Right cardiac atrium (tissue), 5 donors: ENCODE measurements around the gene MEGF6. TPM values are rescaled to one million over a fixed set of nuclear protein-coding genes. Genes with fewer than 3 reads are reported as not detected.

Source experiments
- ATAC-seq, 2 donors: fragments of 200-7000 bp; cut with Tn5 transposase; one replicate each; pipeline versions ENCODE4 v1.8.0 to v1.9.1; 2020; ENCODE audit warnings: moderate library complexity in 2 of 2, mild to moderate bottlenecking in 1 of 2
- DNase-seq, 3 donors: peaks; one replicate each; pipeline ENCODE4 v3.0.0-alpha.2; 2020
- H3K27ac ChIP-seq: one replicate; pipeline ENCODE4 v1.5.1; 2013; ENCODE audit warnings: mild to moderate bottlenecking, low read length, control low read depth, moderate library complexity
- H3K27me3 ChIP-seq: one replicate; pipeline ENCODE4 v1.6.1; 2013; ENCODE audit not compliant: control insufficient read depth, insufficient read depth
- H3K4me1 ChIP-seq: one replicate; pipeline ENCODE4 v1.6.1; 2013; ENCODE audit warnings: low read length; ENCODE audit not compliant: control insufficient read depth, insufficient read depth
- H3K4me3 ChIP-seq: one replicate; pipeline ENCODE4 v1.5.1; 2013; ENCODE audit warnings: low read length, control low read depth
- H3K9me3 ChIP-seq: one replicate; pipeline ENCODE4 v1.6.1; 2013; ENCODE audit warnings: low read length; ENCODE audit not compliant: control insufficient read depth
- WGBS: extraction: QIAGEN DNeasy Blood & Tissue Kit; methylation state at CpG from one replicate; pipeline ENCODE4 v1.1.7; 2013; 5-methylcytosine and 5-hydroxymethylcytosine counted together
- intact Hi-C, 4 donors: fragments of 100-400 bp; cut with DNase I; formaldehyde crosslinking; loops; one replicate each; pipeline versions ENCODE4 v1.11.0 to v1.14.0; 2022 to 2023
- polyA plus RNA-seq: library from polyadenylated mRNA; stranded (reverse); fragments of 200-250 nt; gene quantifications from one replicate; pipeline ENCODE4 v1.2.3, GENCODE V29; 2013
- total RNA-seq, 4 donors: library from RNA; stranded (reverse); fragmentation: NEBNext Ultra II Directional; extraction: Animal tissue kit (Norgen Biotek cat#: 25700); gene quantifications; one replicate each; pipeline ENCODE4 v1.2.1, GENCODE V29; 2021
- donor health status: healthy with polysubstance abuse.
- donor health status: DM: no; HTN: yes; CAD: no.
- donor health status: DM: no; HTN: no; CAD: no.
- donor health status: DM: no; HTN: yes; CAD: no; lungs with severe emphysema.
- donor health status: DM: yes; HTN: yes; CAD: no.

The MEGF6 gene
- total and polyA plus RNA-seq, 5 donors, result 7.0 to 18.7 (median 11.0) TPM

DNA sequence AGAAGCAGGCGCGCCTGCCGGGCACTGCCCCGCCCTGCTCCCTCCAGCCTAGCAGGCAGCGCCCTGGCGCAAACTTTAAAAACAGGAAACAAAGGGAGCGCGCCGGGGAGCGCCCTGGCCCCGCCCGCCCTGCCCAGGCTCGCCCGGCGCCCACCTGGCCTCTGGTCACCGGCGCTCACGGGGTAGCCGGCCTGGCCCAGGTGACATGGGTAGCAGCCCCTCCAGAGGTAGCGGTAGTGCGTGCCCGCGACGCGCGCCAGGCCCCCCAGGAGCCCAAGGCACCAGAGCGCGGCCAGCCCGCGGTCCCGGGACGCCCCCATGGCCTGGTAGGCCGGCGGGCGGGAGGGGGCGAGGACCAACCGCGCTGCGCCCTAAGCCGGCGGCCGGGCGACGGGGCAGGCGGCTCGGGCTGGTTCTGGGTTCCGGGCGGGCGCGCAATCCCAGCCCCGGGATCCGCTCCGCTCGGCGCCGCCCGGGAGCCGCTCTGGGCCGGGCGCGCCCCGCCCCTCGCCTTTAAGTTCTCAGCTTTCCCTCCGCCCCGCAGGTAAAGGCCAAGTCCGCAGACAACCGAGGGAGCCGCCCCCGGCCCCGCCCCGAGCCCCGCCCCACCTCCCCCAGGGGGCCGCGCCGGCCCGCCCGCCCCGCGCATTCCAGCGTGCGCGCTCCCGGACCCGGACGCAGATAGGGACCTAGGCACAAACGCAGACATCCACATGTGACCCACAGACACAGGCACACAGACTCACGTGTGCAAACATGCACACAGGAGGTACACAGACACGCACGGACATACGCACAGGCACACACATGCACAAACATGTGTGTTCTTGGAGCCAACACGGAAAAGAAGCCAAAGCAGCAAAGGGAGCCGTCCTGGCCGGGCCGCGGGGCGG, 80.1 kb downstream of the MEGF6 start:
- H3K4me1 ChIP-seq, result peaks cover 2% of the 10 kb centered on the region
- peak; percentile 82 to 94 (median 93) for DNase-seq
- intact Hi-C loops, result no loop called here
- under 1% methylated on average over 96 of the region's 96 CpGs for WGBS
- no peaks in the 10 kb centered on the region for H3K27me3 ChIP-seq
- peak; percentile 73 to 83 for ATAC-seq
- H3K27ac ChIP-seq, result peak overlapping the region; percentile 32
- H3K4me3 ChIP-seq, result peak overlapping the region; percentile 74
- no peaks in the 10 kb centered on the region for H3K9me3 ChIP-seq

GRCh38 chr1:3530086-3530925, 81.0 kb downstream of the MEGF6 start:
- 35% methylated on average over 32 of the region's 32 CpGs for WGBS
- Histone ChIP-seq H3K27ac (no peak overlapping the region), H3K4me1 (peaks cover 2% of the 10 kb centered on the region), H3K27me3 (no peaks in the 10 kb centered on the region), H3K4me3 (peak overlapping the region; percentile 74), H3K9me3 (no peaks in the 10 kb centered on the region)
- DNase-seq (no peak), ATAC-seq (peak in 1 of 2 donors; percentile 4)
- intact Hi-C loops, result no loop called here

GRCh38 chr1:3529099-3529729, 82.1 kb downstream of the MEGF6 start:
- intact Hi-C loops, result no loop called here
- no peak overlapping the region for H3K4me3 ChIP-seq
- WGBS, result 50% methylated on average over 17 of the region's 17 CpGs
- H3K4me1 ChIP-seq, result peaks cover 2% of the 10 kb centered on the region
- ATAC-seq, result peak; percentile 52 to 61
- no peak overlapping the region for H3K27ac ChIP-seq
- no peaks in the 10 kb centered on the region for H3K9me3 ChIP-seq
- no peaks in the 10 kb centered on the region for H3K27me3 ChIP-seq
- peak; percentile 72 to 87 (median 84) for DNase-seq

- ATAC-seq (no peak), DNase-seq (no peak)
- no peaks in the 10 kb centered on the region for H3K27me3 ChIP-seq
- no peaks in the 10 kb centered on the region for H3K9me3 ChIP-seq
- peaks cover 2% of the 10 kb centered on the region for H3K4me1 ChIP-seq
- intact Hi-C loops, result no loop called here
- H3K4me3 ChIP-seq, result no peak overlapping the region
- WGBS, result 75% methylated on average over 12 of the region's 12 CpGs
- H3K27ac ChIP-seq, result no peak overlapping the region
Measured at GRCh38 chr1:3527774-3528173, 83.5 kb downstream of the MEGF6 start.

DNA sequence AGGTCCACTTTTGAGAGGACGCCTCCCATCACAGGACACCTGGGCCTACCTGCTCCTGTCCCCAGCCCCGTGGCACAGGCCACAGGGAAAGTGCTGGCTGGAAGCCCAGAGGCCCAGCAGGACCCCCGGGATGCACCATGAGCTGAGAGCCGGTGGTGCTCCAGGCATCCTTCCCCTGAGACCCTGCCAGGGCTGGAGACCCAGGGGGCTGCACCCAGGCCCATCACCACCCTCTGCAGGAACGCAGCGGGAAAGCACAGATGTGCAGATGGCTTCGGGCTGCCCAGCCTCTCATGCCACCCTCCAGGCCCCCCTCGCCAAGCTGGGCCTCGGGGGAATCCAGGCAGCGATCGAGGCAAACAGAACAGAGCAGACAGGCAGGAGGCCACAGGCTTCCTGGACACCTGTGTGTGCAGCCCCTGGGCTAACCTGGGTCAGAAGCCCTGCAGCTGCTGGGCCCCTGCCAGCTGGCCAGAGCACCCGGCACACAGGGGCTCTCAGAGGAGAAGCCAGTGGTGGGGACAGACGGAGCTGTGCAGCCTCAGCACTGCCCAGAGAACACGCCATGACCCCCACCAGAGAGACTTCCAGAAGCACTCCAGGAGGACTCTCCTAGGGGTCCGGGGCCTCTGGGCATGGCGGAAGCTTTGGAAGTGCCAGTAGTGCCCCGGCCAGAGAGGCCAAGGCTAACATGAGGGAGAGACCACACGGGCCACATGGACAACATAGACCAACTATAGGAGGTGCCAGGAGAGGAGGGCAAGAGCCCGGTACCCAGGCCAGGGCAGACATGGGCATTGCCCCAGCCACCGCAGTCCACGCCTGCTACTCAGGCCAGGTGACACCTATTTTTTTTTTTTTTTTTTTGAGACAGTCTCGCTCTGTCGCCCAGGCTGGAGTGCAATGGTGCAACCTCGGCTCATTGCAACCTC, 85.5 kb downstream of the MEGF6 start:
- Histone ChIP-seq H3K27me3 (no peaks in the 10 kb centered on the region), H3K4me1 (peaks cover 2% of the 10 kb centered on the region), H3K4me3 (no peak overlapping the region), H3K27ac (no peak overlapping the region), H3K9me3 (no peaks in the 10 kb centered on the region)
- 85% methylated on average over 23 of the region's 24 CpGs for WGBS
- intact Hi-C loops, result no loop called here
- ATAC-seq, result no peak
- DNase-seq, result no peak

GRCh38 chr1:3524556-3525203, 86.6 kb downstream of the MEGF6 start:
- H3K4me3 ChIP-seq, result no peak overlapping the region
- no peaks in the 10 kb centered on the region for H3K4me1 ChIP-seq
- 86% methylated on average over 20 of the region's 20 CpGs for WGBS
- no peaks in the 10 kb centered on the region for H3K27me3 ChIP-seq
- H3K9me3 ChIP-seq, result no peaks in the 10 kb centered on the region
- DNase-seq, result no peak
- no peak for ATAC-seq
- intact Hi-C loops, result no loop called here
- no peak overlapping the region for H3K27ac ChIP-seq

DNA sequence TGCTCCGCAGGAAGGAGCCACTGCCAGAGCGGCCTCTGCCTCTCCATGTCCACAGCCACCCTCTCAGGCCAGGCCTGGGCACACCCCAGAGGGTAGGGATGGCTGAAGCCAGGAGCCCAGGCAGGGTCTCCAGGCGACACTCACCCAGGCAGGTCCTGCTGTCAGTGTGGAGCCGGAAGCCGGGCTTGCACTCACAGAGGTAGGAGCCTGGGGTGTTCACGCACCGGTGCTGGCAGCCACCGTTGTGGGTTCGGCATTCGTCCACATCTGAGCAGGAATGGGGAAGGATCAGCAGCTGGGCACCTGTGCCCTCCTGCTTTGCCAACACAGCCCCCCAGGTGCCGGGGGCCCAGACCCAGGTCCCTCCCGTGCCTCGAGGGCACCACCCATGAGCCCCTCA, 87.3 kb downstream of the MEGF6 start:
- Histone ChIP-seq H3K4me1 (no peaks in the 10 kb centered on the region), H3K27ac (no peak overlapping the region), H3K27me3 (no peaks in the 10 kb centered on the region), H3K4me3 (no peak overlapping the region), H3K9me3 (no peaks in the 10 kb centered on the region)
- 96% methylated on average over 13 of the region's 13 CpGs for WGBS
- ATAC-seq, result no peak
- no peak for DNase-seq
- intact Hi-C loops, result no loop called here

DNA sequence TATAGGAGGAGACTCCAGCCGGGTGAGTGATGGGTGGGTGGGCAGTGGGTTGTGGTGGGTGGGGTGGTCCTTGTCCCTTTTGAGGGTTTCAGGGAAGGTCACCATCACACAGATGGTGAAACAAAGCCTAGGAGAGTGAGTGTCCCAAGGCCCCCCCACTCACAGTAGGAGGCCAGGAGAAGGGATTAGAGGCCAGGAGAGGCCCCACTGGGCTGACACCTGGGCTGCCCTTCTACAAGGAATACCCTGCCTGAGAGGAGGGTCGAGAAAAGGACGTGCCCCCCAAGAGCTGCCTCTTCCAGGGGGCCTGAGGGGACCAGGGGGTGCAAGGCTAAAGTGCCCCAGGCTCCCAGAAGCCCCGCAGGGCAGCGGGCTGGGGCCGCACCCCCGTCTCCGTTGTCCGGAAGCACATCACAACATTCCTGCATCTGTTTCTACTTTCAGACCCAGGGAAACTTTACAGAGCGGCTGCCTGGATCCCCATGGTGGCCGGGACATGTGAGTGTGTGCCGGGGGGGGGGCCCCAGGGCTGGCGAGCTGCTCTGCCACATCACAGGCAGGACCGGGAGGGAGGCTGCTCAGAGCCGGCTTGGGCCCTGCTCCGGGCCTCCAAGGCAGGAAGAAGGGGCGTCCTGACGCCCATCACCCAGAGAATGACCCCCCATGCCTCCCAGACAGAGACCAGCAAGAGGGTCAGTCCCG, 88.6 kb downstream of the MEGF6 start:
- intact Hi-C loops, result no loop called here
- DNase-seq (no peak), ATAC-seq (no peak)
- Histone ChIP-seq H3K9me3 (no peaks in the 10 kb centered on the region), H3K4me1 (no peaks in the 10 kb centered on the region), H3K27ac (no peak overlapping the region), H3K4me3 (no peak overlapping the region), H3K27me3 (no peaks in the 10 kb centered on the region)
- WGBS, result 85% methylated on average over 19 of the region's 19 CpGs

GRCh38 chr1:3522112-3522511, 89.2 kb downstream of the MEGF6 start:
- WGBS, result 93% methylated on average over 13 of the region's 13 CpGs
- ATAC-seq, result no peak

More at GRCh38 chr1:3522112-3522511, 89.2 kb downstream of the MEGF6 start:
- no peak for DNase-seq
- H3K4me1 ChIP-seq, result no peaks in the 10 kb centered on the region
- H3K27ac ChIP-seq, result no peak overlapping the region
- H3K4me3 ChIP-seq, result no peak overlapping the region
- no peaks in the 10 kb centered on the region for H3K27me3 ChIP-seq
- no peaks in the 10 kb centered on the region for H3K9me3 ChIP-seq
- intact Hi-C loops, result no loop called here
